ENCODE results near the gene NOTO.

NOTO gene

GRCh38 chr2:73223821-73224220 lies 21.4 kb downstream of the NOTO start:
- peaks cover 25 to 36% (median 30%) of the 10 kb centered on the region in 10 experiments for H3K4me1 ChIP-seq
- H3K27me3 ChIP-seq: no peaks in the 10 kb centered on the region
- H3K4me3 ChIP-seq: no peak overlapping the region
- TF ChIP-seq Cebpa-rat (IDR thresholded peaks at IDR 0.05): no peak
- H4K20me1 ChIP-seq: peaks cover 0 to 23% (median 0%) of the 10 kb centered on the region in 11 experiments; a peak in 8 of 22 replicates
- no peaks in the 10 kb centered on the region for H3K9me3 ChIP-seq (replicated peaks in 1 of 11)
- H3K27ac ChIP-seq: no peak overlapping the region
- H3K4me2 ChIP-seq: no peak overlapping the region
- no peak overlapping the region for H3K9ac ChIP-seq
- H3K36me3 ChIP-seq: peaks cover 58 to 95% (median 84%) of the 10 kb centered on the region in 11 experiments

DNA sequence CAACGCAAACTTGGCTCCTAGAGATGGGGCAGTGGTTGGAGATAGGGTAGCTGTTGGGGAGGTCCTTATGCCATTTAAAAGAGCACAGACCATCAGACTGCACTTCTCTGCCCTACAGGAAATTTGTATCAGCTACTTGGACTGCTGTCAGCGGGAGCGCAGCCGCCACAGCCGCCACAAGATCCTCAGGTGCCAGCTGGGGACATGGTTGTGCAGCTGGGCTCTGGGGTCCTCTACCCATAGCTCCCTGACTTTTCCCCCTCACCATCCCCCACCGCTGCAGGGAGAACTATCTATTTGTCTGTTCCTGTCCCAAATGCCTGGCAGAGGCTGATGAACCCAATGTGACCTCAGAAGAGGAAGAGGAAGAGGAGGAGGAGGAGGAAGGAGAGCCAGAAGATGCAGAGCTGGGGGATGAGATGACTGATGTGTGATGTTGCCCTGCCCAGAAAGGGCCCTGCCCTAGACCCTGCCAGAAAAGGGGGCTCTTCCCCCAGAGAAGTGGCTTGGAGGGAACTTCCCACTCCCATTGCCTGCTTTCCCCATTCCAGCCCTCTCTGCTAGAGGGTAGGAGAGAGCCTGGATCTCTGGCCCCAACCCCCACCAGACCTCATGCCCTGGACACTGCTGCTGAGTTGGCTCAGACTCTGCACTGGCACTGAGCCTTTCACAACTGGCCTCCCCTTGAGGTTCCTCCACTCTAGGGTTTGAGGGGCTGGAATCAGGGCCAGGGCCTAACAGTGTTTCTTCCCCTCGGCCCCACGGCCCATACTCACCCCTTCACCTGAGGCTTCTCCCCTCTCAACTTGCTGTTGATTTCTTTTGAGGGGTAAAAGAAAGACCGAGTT lies 23.4 kb downstream of the NOTO start:
- Histone ChIP-seq H3K27ac (peak overlapping the region; percentile 7 to 72 (median 60); a peak in 21 of 22 replicates), H3K36me3 (peaks cover 63 to 91% (median 77%) of the 10 kb centered on the region in 11 experiments)

GRCh38 chr2:73227086-73227485 lies 24.7 kb downstream of the NOTO start:
- 0 out of 22 replicates have a peak, but pooled peaks cover 0 to 4% (median 0%) of the 10 kb centered on the region in 11 experiments for H4K20me1 ChIP-seq
- peaks cover 51 to 78% (median 64%) of the 10 kb centered on the region in 11 experiments for H3K36me3 ChIP-seq
- peak overlapping the region in 9 of 11 experiments; percentile 73 to 92 (median 84); a peak in 12 of 22 replicates for H3K4me2 ChIP-seq
- no peak overlapping the region; a peak in 1 of 22 replicates for H3K9ac ChIP-seq
- H3K27me3 ChIP-seq: no peaks in the 10 kb centered on the region
- TF ChIP-seq Cebpa-rat (IDR thresholded peaks at IDR 0.05): no peak
- H3K9me3 ChIP-seq (replicated peaks in 1 of 11): no peaks in the 10 kb centered on the region
- no peak overlapping the region for H3K4me3 ChIP-seq
- H3K27ac ChIP-seq: no peak overlapping the region
- H3K4me1 ChIP-seq: peaks cover 25 to 36% (median 31%) of the 10 kb centered on the region in 10 experiments

More for the DNA sequence above, 23.4 kb downstream of the NOTO start:
- H3K4me2 ChIP-seq: peak overlapping the region; percentile 73 to 92 (median 84)
- H3K9ac ChIP-seq: peak overlapping the region in 10 of 11 experiments; percentile 1 to 57 (median 42); a peak in 15 of 22 replicates
- H3K4me3 ChIP-seq: peak overlapping the region in 6 of 10 experiments; percentile 1 to 48 (median 22); a peak in 6 of 20 replicates
- H3K27me3 ChIP-seq: no peaks in the 10 kb centered on the region
- no peaks in the 10 kb centered on the region for H3K9me3 ChIP-seq (replicated peaks in 1 of 11)
- peaks cover 0 to 7% (median 0%) of the 10 kb centered on the region in 11 experiments; a peak in 1 of 22 replicates for H4K20me1 ChIP-seq
- H3K4me1 ChIP-seq: peaks cover 25 to 36% (median 30%) of the 10 kb centered on the region in 10 experiments
- TF ChIP-seq Cebpa-rat (IDR thresholded peaks at IDR 0.05): no peak

- Histone ChIP-seq H3K36me3 (peaks cover 35 to 62% (median 49%) of the 10 kb centered on the region in 11 experiments; a peak in 21 of 22 replicates), H3K4me1 (peaks cover 31 to 43% (median 37%) of the 10 kb centered on the region in 10 experiments), H3K4me2 (no peak overlapping the region), H3K9me3 (replicated peaks in 1 of 11) (no peaks in the 10 kb centered on the region), H4K20me1 (0 out of 22 replicates have a peak, but pooled peaks cover 0 to 4% (median 0%) of the 10 kb centered on the region in 11 experiments), H3K9ac (no peak overlapping the region), H3K4me3 (no peak overlapping the region), H3K27me3 (no peaks in the 10 kb centered on the region), H3K27ac (no peak overlapping the region)
- TF ChIP-seq Cebpa-rat (IDR thresholded peaks at IDR 0.05): no peak
Measured at GRCh38 chr2:73228631-73229030, 26.3 kb downstream of the NOTO start.

DNA sequence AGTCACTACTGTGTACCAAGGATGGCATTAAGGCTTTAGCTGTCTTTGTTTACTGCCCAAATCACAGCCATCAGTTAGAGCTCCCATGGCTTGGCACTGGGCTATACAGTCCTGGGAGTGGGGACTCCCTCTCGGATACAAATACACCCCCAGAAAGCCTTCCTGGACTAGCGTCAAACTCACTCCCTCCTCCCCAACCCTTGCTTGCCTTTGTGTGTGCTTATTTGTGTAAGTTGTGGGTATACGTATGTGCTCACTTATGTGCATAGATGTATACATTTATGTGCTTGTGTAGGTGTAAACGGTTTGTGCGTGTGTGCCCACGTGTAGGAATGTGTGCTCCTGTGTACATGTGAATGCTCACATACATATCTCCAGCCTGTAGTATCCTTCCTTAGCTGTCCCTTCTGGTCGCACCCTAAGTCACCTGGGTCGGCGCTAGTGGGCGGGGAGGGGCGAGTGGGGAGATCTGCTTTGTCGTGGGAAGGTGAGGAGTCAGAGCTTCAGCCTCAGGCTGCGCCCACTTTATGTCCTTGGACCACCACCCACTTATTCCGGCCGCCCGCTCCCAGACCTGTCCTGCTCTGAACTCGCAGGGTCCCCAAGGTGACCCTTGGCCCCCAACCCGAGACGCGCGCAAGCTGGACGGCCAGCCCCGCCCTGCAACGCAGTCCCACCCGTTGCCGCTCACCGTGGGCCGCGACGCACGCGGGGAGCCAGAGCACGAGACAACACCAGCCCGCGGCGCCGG lies 30.2 kb downstream of the NOTO start:
- Histone ChIP-seq H3K27me3 (no peaks in the 10 kb centered on the region), H3K4me1 (peaks cover 30 to 35% (median 32%) of the 10 kb centered on the region in 10 experiments), H3K9me3 (replicated peaks in 1 of 11) (no peaks in the 10 kb centered on the region), H3K9ac (peak overlapping the region; percentile 84 to 99 (median 97)), H3K4me3 (peak overlapping the region; percentile 79 to 100 (median 91)), H4K20me1 (peaks cover 28 to 33% (median 30%) of the 10 kb centered on the region in 11 experiments; a peak in 21 of 22 replicates), H3K4me2 (peak overlapping the region; percentile 81 to 100 (median 93)), H3K36me3 (peaks cover 29 to 52% (median 44%) of the 10 kb centered on the region in 11 experiments), H3K27ac (peak overlapping the region; percentile 27 to 98 (median 79); a peak in 21 of 22 replicates)
- TF ChIP-seq Cebpa-rat (IDR thresholded peaks at IDR 0.05): no peak

DNA sequence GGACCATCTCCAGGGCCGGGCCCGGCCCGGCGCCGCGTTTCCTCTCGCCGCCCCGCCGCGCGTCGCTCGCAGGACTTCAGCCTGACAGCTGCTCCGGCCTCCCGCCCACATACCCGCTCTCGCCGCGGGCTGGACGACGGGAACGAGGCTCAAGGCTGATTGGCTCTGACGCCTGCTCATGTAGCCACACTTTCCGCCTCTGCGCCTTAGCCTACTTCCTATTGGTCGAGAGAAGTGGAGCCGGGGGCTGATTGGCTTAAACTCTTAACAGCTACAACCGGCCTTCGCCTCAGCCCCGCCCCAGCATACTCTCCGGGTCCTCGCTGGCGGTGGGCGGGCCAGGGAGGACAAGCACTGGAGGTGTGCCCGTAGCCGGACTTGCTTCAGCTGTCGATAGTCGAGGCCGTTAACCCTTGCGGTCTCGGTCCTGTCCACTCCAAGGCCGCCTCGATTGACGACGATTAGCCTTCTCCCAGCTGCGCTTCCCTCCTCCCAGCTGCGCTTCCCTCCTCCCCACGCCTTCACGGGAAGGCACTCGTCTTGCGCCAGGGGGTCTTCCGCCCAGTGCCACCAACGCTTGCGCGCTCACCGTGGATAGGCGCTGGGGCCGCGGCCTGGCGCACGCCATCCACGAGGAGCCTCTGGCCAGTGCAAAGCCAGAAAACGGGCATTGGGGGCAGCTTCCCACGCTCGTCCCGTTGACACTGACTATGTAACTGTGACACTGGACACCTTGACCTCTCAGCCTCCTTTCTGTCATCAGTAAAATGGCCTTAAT lies 31.0 kb downstream of the NOTO start, which contains the start of gene PRADC1:
TSS of gene PRADC1 (minus strand) at position 86 of the 778 bp plus-strand sequence. CDS start at position 7, 79 bp downstream.
- Histone ChIP-seq H3K4me3 (peak within 1 kb of the TSS; percentile 79 to 100 (median 91)), H3K27me3 (no peaks in the 10 kb centered on the region), H3K4me1 (peaks cover 32 to 40% (median 37%) of the 10 kb centered on the region in 10 experiments), H4K20me1 (peaks cover 36 to 41% (median 38%) of the 10 kb centered on the region in 11 experiments; a peak in 21 of 22 replicates), H3K36me3 (peaks cover 26 to 52% (median 44%) of the 10 kb centered on the region in 11 experiments), H3K9me3 (replicated peaks in 1 of 11) (no peaks in the 10 kb centered on the region), H3K27ac (peak within 1 kb of the TSS; percentile 92 to 99 (median 97)), H3K4me2 (peak within 1 kb of the TSS; percentile 90 to 100 (median 95)), H3K9ac (peak within 1 kb of the TSS; percentile 94 to 99 (median 97))
- no peak for TF ChIP-seq Cebpa-rat (IDR thresholded peaks at IDR 0.05)

DNA sequence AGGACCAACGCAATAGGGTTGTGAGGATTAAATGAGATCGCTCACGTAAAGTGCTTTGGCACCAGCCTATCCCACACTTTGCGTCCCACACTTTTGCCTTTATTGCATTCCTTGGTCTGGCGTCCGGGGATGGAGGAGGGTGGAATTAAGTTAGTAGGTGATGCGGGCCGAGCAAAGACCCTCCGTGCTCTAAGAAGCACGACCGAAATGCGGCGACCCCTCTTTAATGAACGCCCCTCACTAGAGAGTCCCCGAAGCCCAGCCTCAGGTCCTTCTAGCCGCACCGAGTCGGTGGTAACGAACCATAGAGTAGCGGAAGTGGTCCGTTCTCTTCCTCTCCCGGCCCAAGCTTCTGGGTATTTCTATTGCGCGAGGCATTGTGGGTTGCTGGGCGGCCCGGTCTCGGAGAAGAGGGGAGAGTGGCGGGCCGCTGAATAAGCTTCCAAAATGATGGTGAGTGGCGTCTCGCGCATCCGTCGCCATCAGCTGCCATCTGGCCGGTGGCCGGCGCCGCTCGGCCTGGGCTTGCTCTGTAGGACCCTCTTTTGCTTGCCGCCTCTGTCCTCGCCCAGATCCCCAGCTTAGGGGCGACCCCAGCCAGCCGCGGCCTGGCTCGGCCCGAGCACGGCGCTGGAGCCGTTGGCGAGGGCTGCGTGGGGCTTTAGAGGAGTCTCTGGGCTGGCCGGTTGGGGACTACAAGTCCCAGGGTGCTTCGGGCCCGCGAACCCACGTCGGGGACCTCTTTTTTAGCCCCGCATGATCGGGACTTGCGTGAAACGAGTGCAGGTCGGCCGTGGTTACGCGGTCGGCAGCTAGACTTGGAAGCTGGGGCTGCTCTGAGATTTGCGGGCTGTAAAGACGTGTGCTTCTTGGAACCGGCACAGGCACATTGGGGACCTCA lies 31.8 kb downstream of the NOTO start, which contains the start of gene CCT7:
TSS of gene CCT7 (plus strand) at position 377 of the 901 bp plus-strand sequence. CDS start at position 448, 71 bp downstream.
- Histone ChIP-seq H3K9me3 (replicated peaks in 1 of 11) (no peaks in the 10 kb centered on the region), H3K36me3 (peaks cover 26 to 52% (median 45%) of the 10 kb centered on the region in 11 experiments), H3K4me2 (peak within 1 kb of the TSS; percentile 93 to 100 (median 96)), H4K20me1 (peaks cover 44 to 50% (median 46%) of the 10 kb centered on the region in 11 experiments), H3K9ac (peak within 1 kb of the TSS; percentile 94 to 99 (median 97)), H3K4me1 (peaks cover 33 to 45% (median 40%) of the 10 kb centered on the region in 10 experiments), H3K27me3 (no peaks in the 10 kb centered on the region), H3K27ac (peak within 1 kb of the TSS; percentile 92 to 99 (median 97)), H3K4me3 (peak within 1 kb of the TSS; percentile 79 to 100 (median 91))
- no peak for TF ChIP-seq Cebpa-rat (IDR thresholded peaks at IDR 0.05)

Measured in BLaER1 treated with 17β-estradiol and CSF1 and Interleukin-3, amounts not matched to agents 10 nM and 100 nM (cell line).